WI38 (cell line): ENCODE data around the gene NCR3LG1.

Source experiments
- H3K4me3 ChIP-seq: 2 replicates; pipeline ENCODE4 v1.5.1; 2011; ENCODE audit warnings: low read depth, mild to moderate bottlenecking, control low read depth, low read length
- TF ChIP-seq, protein P1 (sequence below): IDR thresholded peaks from 2 replicates; pipeline ENCODE4 v1.5.1; 2012; ENCODE audit warnings: low read depth, mild to moderate bottlenecking, control low read depth, low read length

Gene NCR3LG1

DNA sequence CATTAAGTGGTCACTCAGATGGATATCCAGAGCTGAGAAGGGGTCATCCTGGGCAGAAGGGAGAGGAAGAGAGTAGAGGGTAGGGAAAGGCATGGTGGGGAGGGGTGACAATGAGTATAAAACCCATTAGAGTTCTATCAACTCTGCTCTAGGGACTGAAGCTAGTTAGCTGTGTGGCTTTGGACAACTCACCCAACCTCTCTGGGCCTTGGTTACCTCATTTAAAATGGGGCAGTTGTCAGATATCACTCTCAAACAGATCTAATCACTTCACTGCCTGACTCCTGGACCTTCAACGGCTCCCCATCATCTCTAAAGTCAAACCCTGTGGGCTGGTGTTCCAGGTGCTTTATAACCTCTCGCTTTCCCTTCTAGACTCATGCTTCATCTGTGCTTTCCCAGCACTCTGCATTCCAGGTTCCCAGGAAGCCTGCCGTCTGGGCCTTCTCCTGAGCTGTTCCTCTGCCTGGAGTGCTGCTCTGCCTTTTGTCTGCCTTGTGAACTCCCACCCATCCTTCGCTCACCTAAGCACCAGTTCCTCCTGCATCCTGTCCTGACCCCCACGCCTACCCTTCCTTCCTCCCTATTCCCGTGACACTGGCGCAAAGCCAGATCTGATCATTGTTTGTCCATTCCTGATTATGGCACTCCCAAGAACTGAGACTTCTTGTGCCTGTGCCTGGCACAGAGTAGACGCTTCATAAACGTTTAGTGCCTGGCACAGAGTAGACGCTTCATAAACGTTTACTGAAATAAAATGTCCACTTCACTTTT lies 59.2 kb downstream of the NCR3LG1 start:
- TF ChIP-seq, protein P1, sequence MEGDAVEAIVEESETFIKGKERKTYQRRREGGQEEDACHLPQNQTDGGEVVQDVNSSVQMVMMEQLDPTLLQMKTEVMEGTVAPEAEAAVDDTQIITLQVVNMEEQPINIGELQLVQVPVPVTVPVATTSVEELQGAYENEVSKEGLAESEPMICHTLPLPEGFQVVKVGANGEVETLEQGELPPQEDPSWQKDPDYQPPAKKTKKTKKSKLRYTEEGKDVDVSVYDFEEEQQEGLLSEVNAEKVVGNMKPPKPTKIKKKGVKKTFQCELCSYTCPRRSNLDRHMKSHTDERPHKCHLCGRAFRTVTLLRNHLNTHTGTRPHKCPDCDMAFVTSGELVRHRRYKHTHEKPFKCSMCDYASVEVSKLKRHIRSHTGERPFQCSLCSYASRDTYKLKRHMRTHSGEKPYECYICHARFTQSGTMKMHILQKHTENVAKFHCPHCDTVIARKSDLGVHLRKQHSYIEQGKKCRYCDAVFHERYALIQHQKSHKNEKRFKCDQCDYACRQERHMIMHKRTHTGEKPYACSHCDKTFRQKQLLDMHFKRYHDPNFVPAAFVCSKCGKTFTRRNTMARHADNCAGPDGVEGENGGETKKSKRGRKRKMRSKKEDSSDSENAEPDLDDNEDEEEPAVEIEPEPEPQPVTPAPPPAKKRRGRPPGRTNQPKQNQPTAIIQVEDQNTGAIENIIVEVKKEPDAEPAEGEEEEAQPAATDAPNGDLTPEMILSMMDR, result no peak
- H3K4me3 ChIP-seq, result no peak overlapping the region

DNA sequence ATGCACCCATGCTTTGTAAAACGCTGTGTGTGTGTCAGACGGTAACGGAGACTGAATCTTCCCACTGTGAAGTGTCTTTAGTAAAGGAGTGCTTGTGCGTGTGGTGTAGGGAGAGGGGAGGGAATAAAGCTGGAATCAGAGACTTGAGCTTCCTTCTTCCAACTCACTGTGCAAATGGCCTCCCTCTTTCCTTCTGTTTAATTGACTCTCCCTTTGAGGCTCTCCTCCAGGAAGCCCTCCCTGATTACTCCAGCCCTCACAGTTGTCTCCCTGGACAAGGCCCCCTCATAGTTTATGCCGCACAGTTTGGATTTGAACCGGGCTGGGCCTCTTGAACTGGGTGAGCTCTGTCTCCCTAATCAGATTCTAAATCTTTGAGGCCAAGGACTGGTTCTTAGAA lies 59.8 kb downstream of the NCR3LG1 start:
- TF ChIP-seq, protein P1, result no peak
- no peak overlapping the region for H3K4me3 ChIP-seq

- TF ChIP-seq, protein P1, result no peak
These were observed 61.0 kb downstream of the NCR3LG1 start for GRCh38 chr11:17412488-17413180.

DNA sequence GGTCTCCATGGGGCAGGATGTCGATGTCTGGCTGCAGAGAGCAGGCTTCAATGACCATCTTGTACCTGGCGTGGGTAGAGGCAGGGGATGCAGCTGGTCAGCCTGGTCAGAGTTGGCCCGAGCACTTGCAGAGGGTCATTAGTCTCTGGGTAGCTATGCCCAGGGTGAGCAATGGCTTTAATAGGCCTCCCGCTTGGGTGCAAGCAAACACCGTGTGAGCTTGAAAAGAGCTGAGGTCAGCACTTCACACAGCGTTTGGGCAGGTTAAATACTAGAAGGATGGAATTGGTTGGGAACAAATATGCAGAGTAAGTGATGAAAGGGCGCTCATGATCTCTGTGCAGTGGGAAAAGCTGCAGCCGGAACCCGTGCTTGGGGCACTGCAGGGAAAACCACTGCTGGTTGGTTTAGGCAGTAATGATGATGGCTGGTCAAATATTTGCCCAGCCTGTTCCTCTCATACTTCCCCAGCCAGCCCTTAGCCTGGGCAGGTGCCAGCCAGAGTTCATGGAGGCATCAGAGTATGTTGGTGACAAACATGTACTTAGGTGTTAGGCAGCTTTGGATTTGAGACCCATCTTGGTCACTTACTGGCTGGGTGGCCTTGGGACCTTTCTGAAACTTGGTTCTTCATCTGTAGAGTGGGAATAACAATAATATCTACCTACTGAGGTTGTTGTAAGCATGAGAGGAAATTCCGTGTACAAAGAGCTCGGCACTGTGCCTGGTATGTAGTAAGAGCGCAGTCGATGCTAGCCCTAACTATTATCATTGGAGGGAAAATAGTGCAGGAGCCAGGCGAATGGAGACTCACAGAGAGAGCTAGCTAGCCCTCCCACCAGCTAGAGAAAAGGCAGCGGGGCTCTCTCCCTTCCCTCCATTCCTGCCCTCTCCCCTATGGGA lies 62.1 kb downstream of the NCR3LG1 start:
- no peak overlapping the region for H3K4me3 ChIP-seq

More at GRCh38 chr11:17412488-17413180, 61.0 kb downstream of the NCR3LG1 start:
- H3K4me3 ChIP-seq, result no peak overlapping the region

DNA sequence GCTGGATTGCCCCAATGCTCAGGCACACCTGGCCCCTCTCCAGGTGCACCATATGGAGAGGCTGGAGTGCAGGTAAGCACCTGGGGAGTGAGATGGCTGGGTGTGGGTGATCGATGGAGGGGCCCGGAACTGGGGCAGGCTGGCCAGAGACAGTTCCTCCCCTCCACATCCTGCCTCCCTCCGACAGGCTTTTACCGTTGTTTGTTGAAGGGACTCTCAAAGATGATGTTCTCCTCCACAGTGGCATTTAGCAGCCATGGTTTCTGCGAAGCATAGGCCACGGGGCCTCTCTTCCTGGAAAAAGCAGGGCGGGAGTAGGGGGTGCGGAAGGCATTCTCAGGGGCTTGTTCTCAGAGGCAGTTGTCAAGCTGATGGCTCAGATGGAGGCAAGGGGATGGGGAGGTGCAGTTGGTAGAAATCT lies 62.7 kb downstream of the NCR3LG1 start:
- no peak overlapping the region for H3K4me3 ChIP-seq
- TF ChIP-seq, protein P1, result no peak

More for the DNA sequence above, 62.1 kb downstream of the NCR3LG1 start:
- TF ChIP-seq, protein P1, result no peak

DNA sequence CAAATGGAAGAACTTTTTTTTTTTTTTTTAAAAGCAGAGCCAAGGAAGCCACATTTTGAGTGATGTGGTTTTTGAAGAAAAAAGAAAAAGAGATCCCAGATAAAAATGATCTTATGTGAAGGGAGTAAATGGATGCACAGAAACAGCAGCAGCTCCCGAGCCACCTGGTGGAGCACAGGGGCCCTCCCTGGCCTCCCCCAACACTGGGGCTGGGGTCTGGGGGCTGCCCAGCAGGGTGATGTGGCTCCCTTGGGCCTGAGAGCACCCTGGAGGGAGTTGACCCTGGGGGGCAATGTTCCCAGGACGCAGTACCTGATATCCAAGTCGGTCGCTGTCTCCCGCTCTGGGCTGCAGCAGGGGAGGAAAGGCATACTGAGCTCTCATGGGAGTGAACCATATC lies 63.4 kb downstream of the NCR3LG1 start:
- H3K4me3 ChIP-seq, result no peak overlapping the region
- TF ChIP-seq, protein P1, result no peak
